ENCODE measurements around the gene MCM6. TPM values are rescaled to one million over a fixed set of nuclear protein-coding genes. Genes with fewer than 3 reads are reported as not detected.
"Not testable (repeated sequence)": the region's sequence is repeated elsewhere in the genome, so short reads cannot be mapped to it uniquely, and the experiment has no call there.

The MCM6 gene
- total RNA-seq, 1 experiment from 2014 or later: 84.8 TPM

DNA sequence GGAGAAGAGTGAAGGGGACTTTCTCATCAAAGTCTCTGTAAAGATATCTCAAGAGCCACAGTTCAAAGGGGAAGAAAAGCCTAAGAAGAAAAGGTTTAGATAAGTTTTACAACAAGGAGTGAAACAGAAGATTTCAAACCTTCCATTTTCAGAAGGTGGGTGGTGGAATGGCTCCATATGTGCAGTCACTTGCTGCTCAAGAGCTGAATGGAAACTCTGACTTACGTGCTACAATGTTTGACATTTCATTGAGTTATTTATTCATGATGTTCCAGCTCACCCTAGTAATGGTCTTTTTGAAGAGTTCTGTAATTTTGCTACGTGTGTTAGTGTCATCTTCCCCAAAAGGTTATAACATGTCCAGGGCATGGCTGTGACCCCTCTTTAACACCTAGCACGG lies 61.0 kb downstream of the MCM6 start:
- ATAC-seq: no peak
- Histone ChIP-seq H3K27ac (ENCODE audit: low read depth, low read length) (no peak overlapping the region), H3K4me3 (replicated peaks in 1 of 2; ENCODE audit: low read depth in 1 of 2, low read length in 2 of 2) (no peak overlapping the region), H3K36me3 (ENCODE audit: control insufficient read depth in 1 of 2, insufficient read depth in 2 of 2, low read length in 2 of 2) (no peaks in the 10 kb centered on the region), H3K4me2 (ENCODE audit: low read length) (no peak overlapping the region), H3K9me2 (ENCODE audit: insufficient read depth) (no peaks in the 10 kb centered on the region), H3K4me1 (ENCODE audit: control insufficient read depth in 1 of 2, insufficient read depth in 2 of 2, low read length in 2 of 2) (no peaks in the 10 kb centered on the region), H3K9me3 (ENCODE audit: control insufficient read depth in 1 of 2, insufficient read depth in 1 of 2, low read depth in 1 of 2, low read length in 2 of 2) (no peaks in the 10 kb centered on the region), H4K20me1 (ENCODE audit: insufficient read depth) (no peaks in the 10 kb centered on the region), H2AFZ (ENCODE audit: low read depth, low read length, poor library complexity, severe bottlenecking) (no peak overlapping the region), H3K9ac (ENCODE audit: low read length) (no peak overlapping the region), H3K79me2 (ENCODE audit: insufficient read depth, low read length) (no peaks in the 10 kb centered on the region), H3K27me3 (ENCODE audit: insufficient read depth, low read length) (no peaks in the 10 kb centered on the region)
- TF ChIP-seq SIN3A (IDR thresholded peaks at IDR 0.05; ENCODE audit: low read depth): no peak
- TF ChIP-seq SP1 (IDR thresholded peaks at IDR 0.05; ENCODE audit: low read depth): no peak
- TF ChIP-seq EZH2phosphoT487 (IDR thresholded peaks at IDR 0.05; ENCODE audit: borderline replicate concordance): no peak
- no peak for TF ChIP-seq YY1 (IDR thresholded peaks at IDR 0.05; ENCODE audit: extremely low read depth, insufficient replicate concordance, low read depth, low read length)
- no peak for TF ChIP-seq EZH2 (IDR thresholded peaks at IDR 0.05)
- no peak for TF ChIP-seq POLR2AphosphoS5 (IDR thresholded peaks at IDR 0.05; ENCODE audit: low read depth, low read length)
- no peak for TF ChIP-seq CBX3 (IDR thresholded peaks at IDR 0.05; ENCODE audit: low read depth)
- TF ChIP-seq, protein P1, sequence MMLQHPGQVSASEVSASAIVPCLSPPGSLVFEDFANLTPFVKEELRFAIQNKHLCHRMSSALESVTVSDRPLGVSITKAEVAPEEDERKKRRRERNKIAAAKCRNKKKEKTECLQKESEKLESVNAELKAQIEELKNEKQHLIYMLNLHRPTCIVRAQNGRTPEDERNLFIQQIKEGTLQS (IDR thresholded peaks at IDR 0.05): no peak
- no peak for TF ChIP-seq ELF1 (IDR thresholded peaks at IDR 0.05; ENCODE audit: borderline replicate concordance, low read depth)
- TF ChIP-seq, protein P2, sequence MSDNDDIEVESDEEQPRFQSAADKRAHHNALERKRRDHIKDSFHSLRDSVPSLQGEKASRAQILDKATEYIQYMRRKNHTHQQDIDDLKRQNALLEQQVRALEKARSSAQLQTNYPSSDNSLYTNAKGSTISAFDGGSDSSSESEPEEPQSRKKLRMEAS (IDR thresholded peaks at IDR 0.05): no peak
- POLR2A ChIA-PET: no interaction called here
- CTCF ChIA-PET: no interaction called here
- no peak for DNase-seq (ENCODE audit: low read depth, low spot score)
- RAD21 ChIA-PET (ENCODE audit: low non-redundant PET in 1 of 2, low total read pairs in 2 of 2, uncharacterized antibody in 2 of 2, unreplicated experiment in 2 of 2): no interaction called here
- no TSS peak for BruUV-seq (replicated peaks)
- intact Hi-C loops (cut with micrococcal nuclease): loop anchor here (10.0 kb wide), 1 partner anchor 570 kb away; no protein-coding TSS in a partner anchor

DNA sequence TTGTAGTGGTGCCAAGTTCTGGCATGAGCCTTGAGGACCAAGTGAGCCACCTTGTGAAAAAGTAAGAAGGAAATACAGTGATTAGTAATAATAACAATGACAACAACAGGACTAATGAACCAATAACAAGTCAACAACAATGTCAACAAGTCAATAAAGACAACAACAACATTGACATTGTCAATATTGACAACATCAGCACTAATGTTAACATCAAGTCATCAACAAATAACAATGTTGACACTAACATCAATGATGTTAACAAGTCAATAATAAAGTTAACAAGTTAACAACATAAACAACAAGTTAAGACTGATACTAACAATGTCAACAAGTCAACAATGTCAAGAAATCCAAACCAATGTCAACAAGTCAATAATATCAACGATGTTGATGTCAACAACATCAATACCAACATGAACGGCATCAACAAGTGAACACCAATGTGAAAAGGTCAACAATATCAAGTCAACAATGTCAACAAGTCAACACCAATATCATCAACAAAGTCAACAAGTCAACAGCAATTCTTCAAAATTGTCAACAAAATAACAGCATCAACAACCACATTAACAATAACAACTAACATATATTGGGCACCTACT lies 63.2 kb downstream of the MCM6 start:
- ATAC-seq (no peak), DNase-seq (ENCODE audit: low read depth, low spot score) (no peak)
- Histone ChIP-seq H3K36me3 (ENCODE audit: control insufficient read depth in 1 of 2, insufficient read depth in 2 of 2, low read length in 2 of 2) (no peaks in the 10 kb centered on the region), H3K9ac (ENCODE audit: low read length) (no peak overlapping the region), H3K27ac (ENCODE audit: low read depth, low read length) (no peak overlapping the region), H2AFZ (ENCODE audit: low read depth, low read length, poor library complexity, severe bottlenecking) (no peak overlapping the region), H3K4me1 (ENCODE audit: control insufficient read depth in 1 of 2, insufficient read depth in 2 of 2, low read length in 2 of 2) (no peaks in the 10 kb centered on the region), H3K27me3 (ENCODE audit: insufficient read depth, low read length) (no peaks in the 10 kb centered on the region), H3K79me2 (ENCODE audit: insufficient read depth, low read length) (no peaks in the 10 kb centered on the region), H3K4me2 (ENCODE audit: low read length) (no peak overlapping the region), H3K9me3 (ENCODE audit: control insufficient read depth in 1 of 2, insufficient read depth in 1 of 2, low read depth in 1 of 2, low read length in 2 of 2) (no peaks in the 10 kb centered on the region), H4K20me1 (ENCODE audit: insufficient read depth) (no peaks in the 10 kb centered on the region), H3K4me3 (replicated peaks in 1 of 2; ENCODE audit: low read depth in 1 of 2, low read length in 2 of 2) (no peak overlapping the region), H3K9me2 (ENCODE audit: insufficient read depth) (no peaks in the 10 kb centered on the region)
- RAD21 ChIA-PET (ENCODE audit: low non-redundant PET in 1 of 2, low total read pairs in 2 of 2, uncharacterized antibody in 2 of 2, unreplicated experiment in 2 of 2): no interaction called here
- POLR2A ChIA-PET: no interaction called here
- TF ChIP-seq SP1 (IDR thresholded peaks at IDR 0.05; ENCODE audit: low read depth): no peak
- TF ChIP-seq JUND (IDR thresholded peaks at IDR 0.05): no peak
- no peak for TF ChIP-seq ZFX (IDR thresholded peaks at IDR 0.05)
- no peak for TF ChIP-seq SRF (IDR thresholded peaks at IDR 0.05; ENCODE audit: low read depth)
- no peak for TF ChIP-seq ELF1 (IDR thresholded peaks at IDR 0.05; ENCODE audit: borderline replicate concordance, low read depth)
- TF ChIP-seq, protein P1 (IDR thresholded peaks at IDR 0.05): no peak
- no peak for TF ChIP-seq POLR2AphosphoS5 (IDR thresholded peaks at IDR 0.05; ENCODE audit: low read depth, low read length)
- intact Hi-C loops (cut with micrococcal nuclease): loop anchor here (10.0 kb wide), 1 partner anchor 572 kb away; no protein-coding TSS in a partner anchor
- CTCF ChIA-PET: no interaction called here
- no TSS peak for BruUV-seq (replicated peaks)

DNA sequence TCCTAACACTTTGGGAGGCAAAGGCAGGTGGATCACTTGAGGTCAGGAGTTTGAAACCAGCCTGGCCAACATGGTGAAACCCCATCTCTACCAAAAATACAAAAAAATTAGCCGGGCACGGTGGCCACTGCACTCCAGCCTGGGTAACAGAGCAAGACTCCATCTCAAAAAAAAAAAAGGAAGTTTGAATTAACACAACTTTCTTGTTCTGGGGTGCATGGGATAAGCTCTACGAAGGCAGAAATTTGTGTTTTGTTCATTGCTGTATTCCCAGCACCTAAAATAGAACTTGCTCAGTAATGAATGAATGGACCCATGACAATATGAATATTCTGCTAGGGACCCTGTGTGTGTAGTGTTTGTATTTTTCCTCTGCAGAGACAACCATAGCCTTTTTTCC lies 68.4 kb downstream of the MCM6 start:
- H3K4me1 ChIP-seq (ENCODE audit: control insufficient read depth in 1 of 2, insufficient read depth in 2 of 2, low read length in 2 of 2); ATAC-seq; CTCF ChIA-PET; intact Hi-C loops (cut with micrococcal nuclease); H3K27me3 ChIP-seq (ENCODE audit: insufficient read depth, low read length); H3K9me3 ChIP-seq (ENCODE audit: control insufficient read depth in 1 of 2, insufficient read depth in 1 of 2, low read depth in 1 of 2, low read length in 2 of 2); H3K79me2 ChIP-seq (ENCODE audit: insufficient read depth, low read length); H3K4me2 ChIP-seq (ENCODE audit: low read length); H3K27ac ChIP-seq (ENCODE audit: low read depth, low read length); H4K20me1 ChIP-seq (ENCODE audit: insufficient read depth); RAD21 ChIA-PET (ENCODE audit: low non-redundant PET in 1 of 2, low total read pairs in 2 of 2, uncharacterized antibody in 2 of 2, unreplicated experiment in 2 of 2); H2AFZ ChIP-seq (ENCODE audit: low read depth, low read length, poor library complexity, severe bottlenecking); H3K9me2 ChIP-seq (ENCODE audit: insufficient read depth); DNase-seq (ENCODE audit: low read depth, low spot score); H3K4me3 ChIP-seq (replicated peaks in 1 of 2; ENCODE audit: low read depth in 1 of 2, low read length in 2 of 2); H3K9ac ChIP-seq (ENCODE audit: low read length); POLR2A ChIA-PET; H3K36me3 ChIP-seq (ENCODE audit: control insufficient read depth in 1 of 2, insufficient read depth in 2 of 2, low read length in 2 of 2); BruUV-seq (replicated peaks): not testable (repeated sequence)

Measured in HCT116 (cell line).